Measurements from ENCODE around the gene CLPTM1L. TPM values are rescaled to one million over a fixed set of nuclear protein-coding genes. Genes with fewer than 3 reads are reported as not detected.
"Not testable (repeated sequence)": the region's sequence is repeated elsewhere in the genome, so short reads cannot be mapped to it uniquely, and the experiment has no call there.

CLPTM1L gene
- total RNA-seq, 1 donor from 2014 or later: 85.3 TPM

DNA sequence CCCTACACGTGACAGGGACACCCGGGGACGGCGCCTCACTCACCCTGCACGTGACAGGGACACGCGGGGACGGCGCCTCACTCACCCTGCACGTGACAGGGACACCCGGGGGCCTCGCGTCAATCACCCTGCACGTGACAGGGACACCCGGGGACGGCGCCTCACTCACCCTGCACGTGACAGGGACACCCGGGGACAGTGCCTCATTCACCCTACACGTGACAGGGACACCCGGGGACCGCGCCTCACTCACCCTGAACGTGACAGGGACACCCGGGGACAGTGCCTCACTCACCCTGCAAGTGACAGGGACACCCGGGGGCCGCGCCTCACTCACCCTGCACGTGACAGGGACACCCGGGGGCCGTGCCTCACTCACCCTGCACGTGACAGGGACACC is 55.3 kb downstream of the CLPTM1L start:
- not testable (repeated sequence) for DNase-seq

DNA sequence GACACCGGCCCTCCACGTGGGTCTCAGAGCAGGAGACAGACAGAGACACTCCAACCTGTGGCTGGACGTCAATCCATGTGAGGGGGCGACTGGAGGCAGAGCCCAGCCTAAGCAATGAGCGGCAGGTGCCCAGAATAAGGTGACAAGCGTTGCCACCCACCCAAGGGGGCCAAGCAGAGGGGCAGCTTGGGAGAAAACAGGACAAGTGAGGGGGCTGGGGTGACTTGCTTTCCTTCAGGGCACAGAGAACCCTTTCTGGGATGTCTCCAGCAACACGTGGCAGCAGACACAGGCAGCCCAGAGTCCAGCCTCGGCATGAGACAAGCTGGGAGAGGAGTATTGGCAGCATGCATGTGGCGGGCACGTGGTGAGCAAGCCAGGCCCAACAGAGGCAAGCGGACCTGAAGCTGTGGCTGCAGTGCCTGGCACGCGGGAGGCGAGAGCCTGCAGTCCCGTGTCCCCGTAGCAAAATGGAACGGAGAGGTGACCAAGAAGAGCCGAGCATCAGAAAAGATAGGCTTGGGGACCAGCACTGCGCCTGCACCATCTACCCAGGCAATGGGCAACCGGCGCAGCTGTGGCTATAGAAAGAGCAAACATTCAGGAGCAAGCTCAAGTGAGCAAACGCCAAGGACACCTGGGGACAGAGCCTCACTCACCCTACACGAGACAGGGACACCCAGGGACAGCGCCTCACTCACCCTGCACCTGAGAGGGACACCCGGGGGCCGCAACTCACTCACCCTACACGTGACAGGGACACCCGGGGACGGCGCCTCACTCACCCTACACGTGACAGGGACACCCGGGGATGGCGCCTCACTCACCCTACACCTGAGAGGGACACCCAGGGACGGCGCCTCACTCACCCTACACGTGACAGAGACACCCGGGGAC is 56.2 kb downstream of the CLPTM1L start:
- no peak for DNase-seq

DNA sequence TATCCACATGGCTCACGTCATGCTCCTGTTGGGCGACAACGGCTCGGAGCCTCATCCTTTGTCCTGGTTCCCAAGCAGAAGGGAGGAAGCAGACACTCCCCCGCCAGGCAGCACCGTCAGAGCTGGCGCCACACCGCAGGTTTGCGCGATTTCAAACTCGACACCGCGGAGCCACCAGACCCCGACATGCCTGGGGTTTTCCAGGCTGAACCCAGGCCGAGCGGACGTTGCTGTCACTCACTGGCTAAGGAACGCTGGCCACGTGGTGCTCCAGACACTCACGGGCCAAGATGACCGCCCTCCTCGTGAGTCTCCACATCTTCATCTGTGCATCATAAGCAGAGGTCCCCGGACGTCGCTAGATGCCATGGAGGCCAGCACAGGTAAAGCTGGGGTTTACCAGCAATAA is 59.0 kb downstream of the CLPTM1L start:
- no peak for DNase-seq

DNA sequence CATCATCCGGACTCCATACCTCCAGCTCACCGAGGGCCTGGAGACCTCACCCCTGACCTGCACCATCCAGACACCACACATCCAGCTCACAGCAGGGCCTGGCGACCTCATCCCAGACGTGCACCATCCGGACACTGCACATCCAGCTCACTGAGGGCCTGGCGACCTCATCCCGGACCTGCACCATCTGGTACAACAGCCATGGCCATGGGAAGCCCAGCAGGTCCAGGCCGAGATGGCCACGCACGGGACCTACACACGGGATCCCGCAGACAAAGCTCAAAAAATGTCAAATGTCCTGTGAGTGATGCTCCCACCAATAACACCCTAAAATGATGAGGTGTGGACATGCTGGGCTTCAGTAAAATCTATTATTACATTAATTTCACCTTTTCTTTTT is 59.8 kb downstream of the CLPTM1L start:
- no peak for DNase-seq

DNA sequence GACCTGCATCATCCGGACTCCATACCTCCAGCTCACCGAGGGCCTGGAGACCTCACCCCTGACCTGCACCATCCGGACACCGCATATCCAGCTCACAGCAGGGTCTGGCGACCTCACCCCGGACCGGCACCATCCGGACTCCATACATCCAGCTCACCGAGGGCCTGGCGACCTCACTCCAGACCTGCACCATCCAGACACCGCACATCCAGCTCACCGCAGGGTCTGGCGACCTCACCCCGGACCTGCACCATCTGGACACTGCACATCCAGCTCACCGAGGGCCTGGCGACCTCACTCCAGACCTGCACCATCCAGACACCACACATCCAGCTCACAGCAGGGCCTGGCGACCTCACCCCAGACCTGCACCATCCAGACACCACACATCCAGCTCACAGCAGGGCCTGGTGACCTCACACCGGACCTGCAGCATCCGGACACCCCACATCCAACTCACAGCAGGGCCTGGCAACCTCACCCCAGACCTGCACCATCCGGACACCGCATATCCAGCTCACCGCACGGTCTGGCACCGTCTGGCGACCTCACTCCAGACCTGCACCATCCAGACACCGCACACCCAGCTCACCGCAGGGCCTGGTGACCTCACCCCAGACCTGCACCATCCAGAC is 60.4 kb downstream of the CLPTM1L start:
- not testable (repeated sequence) for DNase-seq

DNA sequence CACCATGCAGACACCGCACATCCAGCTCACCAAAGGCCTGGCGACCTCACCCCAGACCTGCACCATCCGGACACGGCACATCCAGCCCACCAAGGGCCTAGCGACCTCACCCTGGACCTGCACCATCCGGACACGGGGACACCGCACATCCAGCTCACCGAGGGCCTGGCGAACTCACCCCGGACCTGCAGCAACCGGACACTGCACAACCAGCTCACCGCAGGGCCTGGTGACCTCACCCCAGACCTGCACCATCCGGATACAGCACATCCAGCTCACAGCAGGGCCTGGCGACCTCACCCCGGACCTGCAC is 61.2 kb downstream of the CLPTM1L start:
- DNase-seq: not testable (repeated sequence)

DNA sequence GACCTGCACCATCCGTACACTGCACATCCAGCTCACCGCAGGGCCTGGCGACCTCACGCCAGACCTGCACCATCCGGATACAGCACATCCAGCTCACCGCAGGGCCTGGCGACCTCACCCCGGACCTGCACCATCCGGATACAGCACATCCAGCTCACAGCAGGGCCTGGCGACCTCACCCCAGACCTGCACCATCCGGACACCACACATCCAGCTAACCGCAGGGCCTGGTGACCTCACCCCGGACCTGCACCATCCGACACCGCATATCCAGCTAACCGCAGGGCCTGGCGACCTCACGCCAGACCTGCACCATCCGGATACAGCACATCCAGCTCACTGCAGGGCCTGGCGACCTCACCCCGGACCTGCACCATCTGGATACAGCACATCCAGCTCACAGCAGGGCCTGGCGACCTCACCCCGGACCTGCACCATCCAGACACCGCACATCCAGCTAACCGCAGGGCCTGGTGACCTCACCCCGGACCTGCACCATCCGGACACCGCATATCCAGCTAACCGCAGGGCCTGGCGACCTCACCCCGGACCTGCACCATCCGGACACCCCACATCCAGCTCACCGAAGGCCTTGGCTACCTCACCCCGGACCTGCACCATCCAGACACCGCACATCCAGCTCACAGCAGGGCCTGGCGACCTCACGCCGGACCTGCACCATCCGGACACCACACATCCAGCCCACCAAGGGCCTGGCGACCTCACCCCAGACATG is 61.7 kb downstream of the CLPTM1L start:
- DNase-seq: not testable (repeated sequence)

DNA sequence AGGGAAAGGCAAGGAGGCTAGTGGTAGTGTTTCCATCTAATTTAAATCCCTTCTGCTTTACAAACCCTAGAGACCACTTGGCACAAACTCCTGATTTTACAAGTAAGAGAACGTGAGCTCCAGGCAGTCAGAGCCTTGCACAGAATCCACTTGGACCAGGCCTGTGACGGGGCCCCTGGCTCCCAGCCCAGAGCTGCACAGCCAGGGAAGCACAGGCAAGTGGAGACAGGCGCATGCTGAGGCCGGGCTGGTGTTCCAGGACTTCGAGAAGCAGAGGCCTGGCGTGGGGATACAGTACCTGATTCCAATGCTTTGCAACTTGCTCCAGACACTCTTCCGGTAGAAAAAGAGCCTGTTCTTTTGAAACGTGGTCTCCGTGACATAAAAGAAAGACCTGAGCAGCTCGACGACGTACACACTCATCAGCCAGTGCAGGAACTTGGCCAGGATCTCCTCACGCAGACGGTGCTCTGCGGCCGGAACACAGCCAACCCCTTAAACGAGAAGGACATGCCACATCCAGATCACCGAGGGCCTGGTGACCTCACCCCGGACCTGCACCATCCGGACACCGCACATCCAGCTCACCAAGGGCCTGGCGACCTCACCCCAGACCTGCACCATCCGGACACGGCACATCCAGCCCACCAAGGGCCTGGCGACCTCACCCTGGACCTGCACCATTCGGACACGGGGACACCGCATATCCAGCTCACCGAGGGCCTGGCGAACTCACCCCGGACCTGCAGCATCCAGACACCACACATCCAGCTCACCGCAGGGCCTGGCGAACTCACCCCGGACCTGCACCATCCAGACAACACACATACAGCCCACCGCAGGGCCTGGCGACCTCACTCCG is 62.5 kb downstream of the CLPTM1L start:
- peak; percentile 62 for DNase-seq

DNA sequence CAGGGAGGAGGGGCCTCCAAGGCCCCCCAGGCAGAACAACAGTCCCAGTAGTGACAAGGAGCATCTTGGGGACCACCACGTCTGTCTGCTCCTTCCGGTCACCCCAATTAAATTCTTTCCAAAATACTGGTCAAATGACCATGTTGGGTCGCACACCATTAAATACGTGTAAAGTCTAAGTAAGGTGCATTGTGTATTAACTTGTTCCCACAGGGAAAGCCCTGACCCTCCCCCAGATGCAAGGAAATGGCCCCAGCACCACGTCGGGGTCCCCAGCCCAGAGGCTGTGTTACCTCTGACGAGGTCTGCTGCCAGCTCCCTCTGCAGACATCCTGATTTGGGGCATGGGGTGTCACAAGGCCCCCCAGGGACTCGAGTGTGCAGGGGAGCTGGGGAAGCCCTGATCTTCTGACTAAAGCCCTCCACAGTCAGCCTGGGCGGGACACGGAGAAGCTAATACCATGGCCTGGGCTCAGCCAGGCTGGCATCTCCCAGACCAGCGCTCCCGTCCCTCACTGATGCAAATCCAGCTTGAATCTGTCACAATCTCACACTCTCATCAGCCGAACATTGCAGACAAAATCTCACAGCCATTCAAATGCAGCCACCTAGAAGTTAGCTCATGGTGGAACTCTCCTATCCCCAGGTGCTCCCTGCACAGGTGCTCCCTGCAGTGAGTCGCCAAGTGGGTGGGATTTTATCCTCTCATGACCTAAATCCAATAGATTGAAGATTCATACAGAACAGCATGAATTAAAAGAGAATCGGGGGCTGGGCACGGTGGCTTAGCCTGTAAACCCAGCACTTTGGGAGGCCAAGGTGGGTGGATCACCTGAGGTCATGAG is 63.6 kb downstream of the CLPTM1L start:
- DNase-seq: no peak

DNA sequence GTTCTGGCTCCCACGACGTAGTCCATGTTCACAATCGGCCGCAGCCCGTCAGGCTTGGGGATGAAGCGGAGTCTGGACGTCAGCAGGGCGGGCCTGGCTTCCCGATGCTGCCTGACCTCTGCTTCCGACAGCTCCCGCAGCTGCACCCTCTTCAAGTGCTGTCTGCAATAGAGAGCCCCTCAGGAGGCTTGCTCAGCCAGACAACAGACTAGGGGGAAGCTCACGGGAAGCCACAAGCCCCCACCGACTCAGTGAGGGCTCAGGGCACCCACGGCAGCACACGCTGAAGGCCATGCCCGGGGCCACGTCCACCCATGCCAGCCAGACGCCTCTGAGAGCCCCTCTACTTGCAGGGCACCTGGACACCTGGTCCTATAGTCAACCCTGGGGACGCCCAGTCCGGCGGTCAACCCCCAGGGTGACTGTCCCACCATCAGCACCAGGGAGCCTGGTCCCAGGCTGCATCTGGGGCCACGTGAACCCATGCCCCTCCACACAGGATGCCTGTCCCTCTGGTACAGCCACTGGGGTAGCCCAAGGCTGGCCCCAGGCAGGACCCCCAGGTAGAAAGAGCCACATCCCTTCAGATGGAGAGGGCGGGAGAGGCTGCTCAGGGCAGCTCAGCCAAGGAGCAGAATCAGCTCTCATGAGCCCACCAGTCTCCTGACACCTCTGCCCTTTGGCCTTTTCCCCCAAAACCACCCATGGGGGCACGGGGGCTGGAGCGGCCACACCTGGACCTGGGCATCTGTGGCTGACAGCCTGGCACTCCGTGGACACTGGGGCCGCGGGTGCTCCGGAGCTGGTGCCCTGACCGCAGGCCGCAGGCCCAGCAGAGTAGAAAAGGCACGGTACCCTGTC is 64.5 kb downstream of the CLPTM1L start:
- no peak for DNase-seq

DNA sequence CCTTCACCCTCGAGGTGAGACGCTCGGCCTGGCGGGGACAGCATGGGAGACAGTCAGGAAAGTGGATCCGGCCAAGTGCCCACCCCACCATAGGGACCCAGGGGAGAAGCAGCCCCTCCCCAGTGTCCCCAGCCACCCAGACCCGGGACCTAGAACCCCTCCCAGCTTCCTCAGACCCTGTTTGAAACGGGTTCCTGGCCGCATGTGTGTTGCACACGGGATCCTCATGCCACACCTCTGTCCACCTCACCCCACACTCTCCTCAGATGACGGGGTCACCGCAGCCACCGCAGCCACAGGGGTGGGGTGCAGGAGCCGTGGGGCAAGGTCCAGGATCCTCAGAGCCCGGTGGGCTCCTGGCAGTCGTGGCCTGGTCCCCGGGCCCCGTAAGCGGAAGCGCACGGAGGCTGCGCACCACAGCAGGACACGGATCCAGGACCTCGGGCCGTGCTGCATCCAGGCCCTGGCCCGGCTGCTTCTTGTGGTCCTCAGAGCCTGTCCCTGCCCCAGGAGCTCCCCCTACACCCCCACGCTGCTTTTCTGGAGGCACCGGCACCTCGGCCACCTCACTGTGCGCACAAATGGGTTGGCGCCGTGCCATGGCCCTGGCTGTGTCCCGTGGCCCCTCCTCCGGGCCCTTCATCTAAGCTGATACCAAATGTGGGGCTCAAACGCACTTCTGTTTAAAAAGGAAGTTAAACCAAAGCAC is 65.3 kb downstream of the CLPTM1L start:
- no peak for DNase-seq

DNA sequence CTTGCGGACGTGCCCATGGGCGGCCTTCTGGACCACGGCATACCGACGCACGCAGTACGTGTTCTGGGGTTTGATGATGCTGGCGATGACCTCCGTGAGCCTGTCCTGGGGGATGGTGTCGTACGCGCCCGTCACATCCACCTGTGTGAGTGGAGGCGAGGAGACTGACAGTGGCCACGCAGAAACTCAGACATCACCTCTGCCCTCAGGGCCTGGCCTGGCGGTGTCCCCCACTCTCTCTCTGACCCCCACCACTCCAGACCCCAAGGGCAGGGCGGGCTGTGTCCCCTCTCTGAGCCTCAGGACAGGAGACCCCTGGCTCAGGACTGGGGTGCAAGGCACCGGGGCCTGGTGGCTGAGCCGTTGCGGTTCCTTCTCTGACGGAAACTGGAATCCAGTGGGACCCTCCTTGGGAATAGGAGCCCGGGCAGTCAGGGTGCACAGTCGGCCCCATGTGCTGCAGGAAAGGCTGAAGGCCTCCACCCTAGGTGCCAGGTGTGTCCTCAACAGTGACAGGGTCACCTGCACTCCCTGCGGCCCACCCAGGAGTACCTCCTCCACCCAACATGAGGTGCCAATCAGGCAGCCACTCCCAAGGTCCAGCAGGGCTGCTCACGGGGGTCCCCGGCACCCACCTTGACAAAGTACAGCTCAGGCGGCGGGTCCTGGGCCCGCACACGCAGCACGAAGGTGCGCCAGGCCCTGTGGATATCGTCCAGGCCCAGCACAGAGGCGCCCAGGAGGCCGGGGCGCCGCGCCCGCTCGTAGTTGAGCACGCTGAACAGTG is 66.0 kb downstream of the CLPTM1L start:
- DNase-seq: no peak

DNA sequence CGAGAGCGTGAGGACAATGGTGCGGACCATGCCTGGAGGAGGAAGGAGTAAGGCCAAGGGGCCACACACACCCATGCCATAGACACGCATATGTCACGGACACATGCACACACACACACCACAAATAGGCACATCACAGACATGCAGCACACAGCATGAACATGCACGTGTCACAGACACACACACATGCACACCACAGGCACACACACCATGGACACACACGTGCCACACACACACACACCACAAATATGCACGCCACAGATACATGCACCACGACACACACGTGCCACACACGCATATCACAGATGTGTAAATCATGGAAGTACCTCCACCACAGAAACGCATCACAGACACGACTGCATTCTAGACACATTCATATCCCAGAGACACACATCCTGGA is 66.7 kb downstream of the CLPTM1L start:
- no peak for DNase-seq

DNA sequence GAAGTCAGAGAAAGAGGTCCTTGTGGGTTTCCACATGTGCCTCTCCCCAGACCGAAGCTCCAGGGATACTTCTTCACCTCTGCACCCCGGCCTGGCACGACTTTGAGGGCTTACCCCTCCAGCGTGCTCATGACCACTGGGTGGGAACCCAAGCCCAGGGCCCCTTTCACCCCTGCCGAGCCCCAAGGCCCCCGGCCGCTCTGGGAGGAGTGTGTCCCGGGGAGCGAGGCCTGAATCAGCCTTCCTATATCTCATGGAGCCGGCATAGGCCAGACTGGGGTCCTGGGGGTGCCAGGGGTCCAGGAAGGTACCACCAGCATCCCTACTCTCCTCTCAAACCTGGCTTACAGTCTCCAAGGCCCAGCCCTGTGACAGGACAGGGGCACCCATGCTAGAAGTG is 67.1 kb downstream of the CLPTM1L start:
- DNase-seq: no peak

DNA sequence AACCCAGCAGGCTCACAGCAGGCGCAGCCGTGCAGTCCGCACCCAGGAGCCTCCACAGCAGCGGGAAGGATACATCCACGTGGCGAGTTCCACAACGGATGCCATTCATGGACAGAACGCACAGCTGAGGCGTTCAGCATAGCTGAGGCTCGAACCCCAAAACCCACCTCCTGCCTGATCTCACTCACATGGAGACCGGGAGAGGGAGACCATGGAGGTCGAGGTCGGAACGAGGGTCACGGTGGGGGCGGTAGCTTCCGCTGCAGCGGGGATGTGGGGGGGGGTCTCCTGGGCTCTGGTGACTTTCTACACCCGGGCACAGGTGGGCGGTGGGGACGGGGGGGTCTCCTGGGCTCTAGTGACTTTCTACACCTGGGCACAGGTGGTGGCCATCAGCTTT is 67.6 kb downstream of the CLPTM1L start:
- no peak for DNase-seq

DNA sequence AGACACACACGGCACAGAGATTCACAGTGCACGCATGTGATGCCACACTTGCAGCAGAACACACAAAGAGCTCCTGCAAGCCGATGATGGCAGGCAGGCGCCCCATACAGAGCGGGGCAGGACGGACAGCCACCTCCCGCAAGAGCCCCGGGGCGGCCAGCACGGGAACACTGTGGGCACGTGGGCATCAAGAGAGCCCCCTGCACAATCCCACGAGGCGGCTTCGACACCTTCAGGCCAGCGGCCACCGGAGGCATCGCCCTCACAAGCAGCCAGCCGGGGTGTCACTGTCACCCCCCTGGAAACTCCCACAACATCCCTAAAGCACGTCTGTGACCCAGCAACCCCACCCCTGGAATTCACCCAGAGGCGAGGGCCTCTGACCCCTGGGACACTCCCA is 68.0 kb downstream of the CLPTM1L start:
- no peak for DNase-seq

DNA sequence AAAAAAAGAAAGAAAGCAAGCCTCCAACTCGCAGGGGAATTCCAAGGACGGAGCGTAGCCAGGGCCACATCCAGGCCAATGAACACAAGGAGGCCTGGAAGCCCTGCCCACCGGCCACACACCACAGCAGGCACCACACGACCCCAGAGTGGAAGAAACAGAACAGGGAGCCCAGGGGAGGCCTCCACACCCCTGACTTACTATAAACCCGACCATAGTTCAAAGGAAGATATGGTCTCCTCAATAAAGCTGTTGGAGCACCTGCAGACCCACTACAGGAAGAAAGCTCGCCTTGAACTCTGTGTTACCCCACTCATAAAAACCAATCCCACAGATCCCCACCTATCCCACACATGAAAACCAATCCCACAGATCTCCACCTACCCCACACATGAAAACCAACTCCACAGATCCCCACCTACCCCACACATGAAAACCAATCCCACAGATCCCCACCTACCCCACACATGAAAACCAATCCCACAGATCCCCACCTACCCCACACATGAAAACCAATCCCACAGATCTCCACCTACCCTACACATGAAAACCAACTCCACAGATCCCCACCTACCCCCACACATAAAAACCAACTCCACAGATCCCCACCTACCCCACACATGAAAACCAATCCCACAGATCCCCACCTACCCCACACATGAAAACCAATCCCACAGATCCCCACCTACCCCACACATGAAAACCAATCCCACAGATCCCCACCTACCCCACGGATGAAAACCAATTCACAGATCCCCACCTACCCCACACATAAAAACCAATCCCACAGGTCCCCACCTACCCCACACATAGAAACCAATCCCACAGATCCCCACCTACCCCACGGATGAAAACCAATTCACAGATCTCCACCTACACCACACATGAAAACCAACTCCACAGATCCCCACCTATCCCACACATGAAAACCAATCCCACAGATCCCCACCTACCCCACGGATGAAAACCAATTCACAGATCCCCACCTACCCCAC is 69.2 kb downstream of the CLPTM1L start:
- DNase-seq: not testable (repeated sequence)

Data from tongue (tissue), 2 donors.